Measurements from ENCODE around the gene TUBB.
A peak's percentile ranks its signal among the peaks of the same experiment; 100 is the strongest.

GRCh38 chr6:30744054-30744805 lies 24.1 kb downstream of the TUBB start, which contains the start of gene IER3:
- TF ChIP-seq CTCF (conservative IDR thresholded peaks at IDR 0.05; ENCODE audit: low read length) (peak; percentile 65), EZH2phosphoT487 (IDR thresholded peaks at IDR 0.05; ENCODE audit: borderline replicate concordance) (no peak)

Data from Loucy (cell line).